ENCODE measurements around the gene FAM107A. TPM values are rescaled to one million over a fixed set of nuclear protein-coding genes. Genes with fewer than 3 reads are reported as not detected.

Gene FAM107A
- total RNA-seq, 2 donors from 2014 or later, result not detected

- no peak overlapping the region for H3K27ac Mint-ChIP-seq
- DNase-seq, result no peak
- peaks cover 12% of the 10 kb centered on the region for H3K27me3 Mint-ChIP-seq (ENCODE audit: insufficient read depth)
- peak; percentile 21 for TF ChIP-seq CTCF (conservative IDR thresholded peaks at IDR 0.05)
- H3K4me1 ChIP-seq (ENCODE audit: control insufficient read depth, insufficient read depth, low read length), result peaks cover 20% of the 10 kb centered on the region
- H3K9ac ChIP-seq (ENCODE audit: extremely low read depth, low read length, poor library complexity, severe bottlenecking), result no peak overlapping the region
- no peaks in the 10 kb centered on the region for H3K9me3 ChIP-seq (ENCODE audit: control insufficient read depth, low read length)
- H3K36me3 Mint-ChIP-seq (ENCODE audit: low read depth), result peaks cover under 1% of the 10 kb centered on the region
- no peaks in the 10 kb centered on the region for H3K27me3 ChIP-seq (ENCODE audit: control insufficient read depth, insufficient read depth, low read length, poor library complexity, severe bottlenecking)
- peaks cover under 1% of the 10 kb centered on the region for H3K9me3 Mint-ChIP-seq
- H3K36me3 ChIP-seq (ENCODE audit: control insufficient read depth, insufficient read depth, low read length), result no peaks in the 10 kb centered on the region
- WGBS, 2 experiments (ENCODE audit: insufficient coverage in 1 of 2, insufficient read length in 1 of 2), result 73 to 100% methylated on average over 1 to 2 of the region's 2 CpGs
- no peak overlapping the region for H3K4me3 Mint-ChIP-seq
- H3K4me3 ChIP-seq (ENCODE audit: low read length), result no peak overlapping the region
- H3K4me1 Mint-ChIP-seq, result peaks cover 29% of the 10 kb centered on the region
- no peak overlapping the region for H3K27ac ChIP-seq (ENCODE audit: low read depth, low read length)
Measured at GRCh38 chr3:58531956-58532355, 45.2 kb downstream of the FAM107A start.

- 97 to 98% methylated on average over 6 to 7 of the region's 7 CpGs for WGBS, 2 experiments (ENCODE audit: insufficient coverage in 1 of 2, insufficient read length in 1 of 2)
- peaks cover 4% of the 10 kb centered on the region for H3K36me3 Mint-ChIP-seq (ENCODE audit: low read depth)
Measured at GRCh38 chr3:58531555-58531954, 45.6 kb downstream of the FAM107A start.

GRCh38 chr3:58530354-58530865 is 46.8 kb downstream of the FAM107A start:
- TF ChIP-seq CTCF (conservative IDR thresholded peaks at IDR 0.05), result no peak
- Mint-ChIP-seq H3K27ac (no peak overlapping the region), H3K4me3 (no peak overlapping the region), H3K36me3 (ENCODE audit: low read depth) (peaks cover 5% of the 10 kb centered on the region), H3K9me3 (peaks cover 1% of the 10 kb centered on the region), H3K4me1 (peaks cover 13% of the 10 kb centered on the region), H3K27me3 (ENCODE audit: insufficient read depth) (peaks cover 26% of the 10 kb centered on the region)
- no peak for DNase-seq
- Histone ChIP-seq H3K27me3 (ENCODE audit: control insufficient read depth, insufficient read depth, low read length, poor library complexity, severe bottlenecking) (peaks cover 9% of the 10 kb centered on the region), H3K9me3 (ENCODE audit: control insufficient read depth, low read length) (no peaks in the 10 kb centered on the region), H3K4me3 (ENCODE audit: low read length) (no peak overlapping the region), H3K36me3 (ENCODE audit: control insufficient read depth, insufficient read depth, low read length) (no peaks in the 10 kb centered on the region), H3K9ac (ENCODE audit: extremely low read depth, low read length, poor library complexity, severe bottlenecking) (no peak overlapping the region), H3K4me1 (ENCODE audit: control insufficient read depth, insufficient read depth, low read length) (peaks cover 10% of the 10 kb centered on the region), H3K27ac (ENCODE audit: low read depth, low read length) (peak overlapping the region; percentile 41)
- 96 to 99% methylated on average over 18 of the region's 18 CpGs for WGBS, 2 experiments (ENCODE audit: insufficient coverage in 1 of 2, insufficient read length in 1 of 2)

More at GRCh38 chr3:58531555-58531954, 45.6 kb downstream of the FAM107A start:
- H3K4me3 Mint-ChIP-seq, result no peak overlapping the region
- Histone ChIP-seq H3K27ac (ENCODE audit: low read depth, low read length) (no peak overlapping the region), H3K4me1 (ENCODE audit: control insufficient read depth, insufficient read depth, low read length) (peaks cover 17% of the 10 kb centered on the region), H3K9ac (ENCODE audit: extremely low read depth, low read length, poor library complexity, severe bottlenecking) (no peak overlapping the region), H3K9me3 (ENCODE audit: control insufficient read depth, low read length) (no peaks in the 10 kb centered on the region), H3K36me3 (ENCODE audit: control insufficient read depth, insufficient read depth, low read length) (no peaks in the 10 kb centered on the region), H3K4me3 (ENCODE audit: low read length) (no peak overlapping the region), H3K27me3 (ENCODE audit: control insufficient read depth, insufficient read depth, low read length, poor library complexity, severe bottlenecking) (no peaks in the 10 kb centered on the region)
- H3K27ac Mint-ChIP-seq, result no peak overlapping the region
- H3K27me3 Mint-ChIP-seq (ENCODE audit: insufficient read depth), result peaks cover 16% of the 10 kb centered on the region
- H3K9me3 Mint-ChIP-seq, result peaks cover 1% of the 10 kb centered on the region
- TF ChIP-seq CTCF (conservative IDR thresholded peaks at IDR 0.05), result no peak
- H3K4me1 Mint-ChIP-seq, result peaks cover 25% of the 10 kb centered on the region
- no peak for DNase-seq
